ENCODE measurements around the gene WDR73.

GRCh38 chr15:84684092-84684491, 30.0 kb upstream of the WDR73 start:
- TF ChIP-seq CTCF (conservative IDR thresholded peaks at IDR 0.05 in 1 of 2, IDR thresholded peaks at IDR 0.05 in 1 of 2; ENCODE audit: low read depth in 1 of 2, low read length in 2 of 2) (no peak), EZH2 (IDR thresholded peaks at IDR 0.05; ENCODE audit: low read length, missing control alignments) (no peak)
